22Rv1 (cell line): ENCODE data around the gene UBE2C.
A peak's percentile ranks its signal among the peaks of the same experiment; 100 is the strongest.
"Not testable (repeated sequence)": the region's sequence is repeated elsewhere in the genome, so short reads cannot be mapped to it uniquely, and the experiment has no call there.

Experiments
- H3K27ac ChIP-seq: fragments of 450-650 bp; 2 replicates; pipeline ENCODE4 v1.5.1; 2017
- ZFX ChIP-seq: fragments of 450-650 bp; IDR thresholded peaks from 2 replicates; pipeline ENCODE4 v1.6.1; 2017; ENCODE audit warnings: antibody characterized with exemption, borderline replicate concordance
- TF ChIP-seq, protein P1 (sequence below): fragments of 450-650 bp; IDR thresholded peaks from 2 replicates; pipeline ENCODE4 v1.5.1; 2017; ENCODE audit warnings: mild to moderate bottlenecking

UBE2C gene

GRCh38 chr20:45828589-45828988 is 16.1 kb downstream of the UBE2C start:
- no peak for TF ChIP-seq ZFX
- TF ChIP-seq, protein P1, sequence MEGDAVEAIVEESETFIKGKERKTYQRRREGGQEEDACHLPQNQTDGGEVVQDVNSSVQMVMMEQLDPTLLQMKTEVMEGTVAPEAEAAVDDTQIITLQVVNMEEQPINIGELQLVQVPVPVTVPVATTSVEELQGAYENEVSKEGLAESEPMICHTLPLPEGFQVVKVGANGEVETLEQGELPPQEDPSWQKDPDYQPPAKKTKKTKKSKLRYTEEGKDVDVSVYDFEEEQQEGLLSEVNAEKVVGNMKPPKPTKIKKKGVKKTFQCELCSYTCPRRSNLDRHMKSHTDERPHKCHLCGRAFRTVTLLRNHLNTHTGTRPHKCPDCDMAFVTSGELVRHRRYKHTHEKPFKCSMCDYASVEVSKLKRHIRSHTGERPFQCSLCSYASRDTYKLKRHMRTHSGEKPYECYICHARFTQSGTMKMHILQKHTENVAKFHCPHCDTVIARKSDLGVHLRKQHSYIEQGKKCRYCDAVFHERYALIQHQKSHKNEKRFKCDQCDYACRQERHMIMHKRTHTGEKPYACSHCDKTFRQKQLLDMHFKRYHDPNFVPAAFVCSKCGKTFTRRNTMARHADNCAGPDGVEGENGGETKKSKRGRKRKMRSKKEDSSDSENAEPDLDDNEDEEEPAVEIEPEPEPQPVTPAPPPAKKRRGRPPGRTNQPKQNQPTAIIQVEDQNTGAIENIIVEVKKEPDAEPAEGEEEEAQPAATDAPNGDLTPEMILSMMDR, result no peak
- no peak overlapping the region for H3K27ac ChIP-seq

- not testable (repeated sequence) for H3K27ac ChIP-seq
Measured at GRCh38 chr20:45829673-45830106, 17.2 kb downstream of the UBE2C start.

- no peak overlapping the region for H3K27ac ChIP-seq
Measured at GRCh38 chr20:45832619-45833018, 20.2 kb downstream of the UBE2C start.

DNA sequence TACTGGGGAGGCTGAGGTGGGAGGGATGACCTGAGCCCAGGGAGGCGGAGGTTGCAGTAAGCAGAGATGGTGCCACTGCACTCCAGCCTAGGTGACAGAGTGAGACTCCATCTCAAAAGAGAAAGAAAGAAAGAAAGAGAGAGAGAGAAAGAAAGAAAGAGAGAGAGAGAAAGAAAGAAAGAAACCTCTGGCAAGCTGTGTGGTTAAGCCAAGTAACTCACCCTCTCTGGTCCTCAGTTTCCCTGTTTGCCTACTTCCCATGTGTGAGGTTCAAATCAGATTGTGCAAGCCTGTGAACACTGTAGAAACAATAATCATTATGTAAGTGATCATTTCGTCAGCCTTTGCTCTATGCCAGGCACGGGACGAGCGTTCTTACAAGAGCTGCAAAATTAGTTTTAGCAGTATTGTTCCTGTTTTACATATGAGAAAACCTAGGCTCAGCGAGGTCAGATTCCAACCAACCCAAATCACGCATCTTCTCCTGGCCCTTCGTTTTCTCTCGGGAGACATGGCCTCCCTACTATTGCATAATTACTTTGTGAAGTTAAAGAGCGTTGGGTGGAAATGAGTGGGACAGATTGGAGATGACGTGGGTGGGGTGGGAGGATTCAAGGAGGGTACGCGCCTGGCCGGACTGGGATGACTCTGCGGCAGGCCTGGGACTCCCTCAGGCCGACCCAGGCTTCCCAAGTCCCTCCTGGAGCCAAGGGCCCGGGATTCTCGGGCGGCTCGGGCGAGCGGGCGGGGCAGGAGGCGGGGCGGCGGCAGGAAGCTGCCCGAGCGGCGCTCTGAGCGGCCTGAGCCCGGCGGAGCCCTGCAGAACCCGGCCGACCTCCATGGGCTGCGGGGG is 20.8 kb downstream of the UBE2C start, which contains the start of gene SNX21:
Gene SNX21 (plus strand): TSS at position 770 of the 853 bp plus-strand sequence. CDS start 121 bp downstream, outside the sequence.
- TF ChIP-seq, protein P1, result no peak
- no peak for TF ChIP-seq ZFX
- H3K27ac ChIP-seq, result peak within 1 kb of the TSS; percentile 54

More at GRCh38 chr20:45832619-45833018, 20.2 kb downstream of the UBE2C start:
- no peak for TF ChIP-seq ZFX
- TF ChIP-seq, protein P1, result no peak

- TF ChIP-seq ZFX, result no peak
- TF ChIP-seq, protein P1, result no peak
- peak overlapping the region; percentile 54 for H3K27ac ChIP-seq
Measured at GRCh38 chr20:45833883-45834796, 21.7 kb downstream of the UBE2C start.

DNA sequence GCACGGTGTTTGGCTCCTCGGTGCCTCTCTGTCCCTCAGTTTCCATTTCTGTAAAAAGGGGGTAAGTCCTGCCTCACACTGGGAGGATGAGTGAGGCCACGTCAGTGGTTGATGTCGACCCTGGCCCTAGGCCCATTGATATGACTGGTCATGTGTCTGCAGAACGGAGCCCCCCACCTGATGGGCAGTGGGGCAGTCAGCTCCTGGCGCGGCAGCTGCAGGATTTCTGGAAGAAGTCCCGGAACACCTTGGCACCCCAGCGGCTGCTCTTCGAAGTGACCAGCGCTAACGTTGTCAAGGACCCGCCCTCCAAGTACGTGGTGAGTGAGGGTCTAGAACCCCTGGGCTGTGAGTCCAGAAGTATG is 22.3 kb downstream of the UBE2C start:
- H3K27ac ChIP-seq, result no peak overlapping the region
- TF ChIP-seq ZFX, result no peak
- TF ChIP-seq, protein P1, result no peak

DNA sequence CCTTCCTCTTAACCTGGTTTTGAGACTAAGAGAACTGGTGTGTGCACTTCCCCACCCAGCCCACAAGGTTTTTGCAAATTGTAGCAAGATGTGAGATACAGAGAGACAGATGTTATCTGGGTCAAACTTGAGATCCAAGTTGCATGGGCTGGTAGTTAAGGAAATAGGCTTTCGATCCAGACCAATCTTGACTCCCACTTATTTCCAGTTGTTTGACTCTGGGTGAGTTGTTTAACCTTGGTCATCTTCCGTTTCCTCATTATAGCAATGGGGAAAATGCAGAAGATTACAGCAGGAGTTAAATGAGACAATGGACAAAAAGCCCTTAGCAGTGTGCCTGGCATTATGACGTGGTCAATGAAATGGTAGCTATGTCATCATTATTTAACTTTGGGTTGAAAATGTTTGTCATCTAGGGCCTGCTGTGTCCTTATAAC is 22.9 kb downstream of the UBE2C start:
- TF ChIP-seq, protein P1, result no peak
- TF ChIP-seq ZFX, result no peak
- no peak overlapping the region for H3K27ac ChIP-seq
